GM19239 (cell line): Measurements from ENCODE around the gene TRMT11.

Experiments
- DNase-seq: peaks from one replicate; pipeline ENCODE4 v3.0.0; 2011; ENCODE audit warnings: low spot score; ENCODE audit not compliant: insufficient read length
- FAIRE-seq: peaks from 2 replicates; lab custom pipeline; 2011; peaks lifted over from hg19 to GRCh38; lab: Jason Lieb, UNC

TRMT11 gene

GRCh38 chr6:126067073-126067472, 80.7 kb downstream of the TRMT11 start:
- DNase-seq, result no peak
- no peak for FAIRE-seq

GRCh38 chr6:126069449-126069848, 83.1 kb downstream of the TRMT11 start:
- DNase-seq (no peak), FAIRE-seq (no peak)

GRCh38 chr6:126071000-126071647, 84.8 kb downstream of the TRMT11 start:
- no peak for FAIRE-seq
- no peak for DNase-seq

- DNase-seq (no peak), FAIRE-seq (no peak)
Measured at GRCh38 chr6:126072172-126072571, 85.8 kb downstream of the TRMT11 start.

- FAIRE-seq (no peak), DNase-seq (no peak)
Measured at GRCh38 chr6:126072834-126073233, 86.5 kb downstream of the TRMT11 start.

- DNase-seq (no peak), FAIRE-seq (no peak)
Measured at GRCh38 chr6:126075335-126076071, 89.2 kb downstream of the TRMT11 start.

GRCh38 chr6:126076992-126077664, 90.8 kb downstream of the TRMT11 start:
- no peak for FAIRE-seq
- DNase-seq, result no peak

GRCh38 chr6:126077810-126078776, 91.8 kb downstream of the TRMT11 start:
- DNase-seq (no peak), FAIRE-seq (no peak)

GRCh38 chr6:126083875-126084274, 97.5 kb downstream of the TRMT11 start:
- FAIRE-seq (no peak), DNase-seq (no peak)

- DNase-seq, result peak; percentile 4
- FAIRE-seq, result peak; percentile 35
Measured at GRCh38 chr6:126086560-126086959, 100.2 kb downstream of the TRMT11 start.
